Central memory CD8-positive, alpha-beta T cell (primary cell): ENCODE results near the gene C12orf76.
"Not testable (repeated sequence)": the region's sequence is repeated elsewhere in the genome, so short reads cannot be mapped to it uniquely, and the experiment has no call there.

Source experiments
- ATAC-seq: fragments of 150-1000 bp; cut with Tn5 transposase; replicated peaks from 2 replicates; pipeline ENCODE4 v1.10.0; 2022; ENCODE audit warnings: mild to moderate bottlenecking, moderate FRiP score, moderate number of reproducible peaks; ENCODE audit not compliant: poor library complexity, severe bottlenecking; ENCODE audit errors: extremely low read depth
- DNase-seq, 2 donors: peaks; one replicate each; pipeline ENCODE4 v3.0.0; 2021; ENCODE audit warnings: low spot score in 2 of 2
- H3K27ac Mint-ChIP-seq: one replicate; pipeline ENCODE4 v1.8.0; 2022; ENCODE audit warnings: low read depth, mild to moderate bottlenecking, moderate library complexity, mixed read lengths
- H3K27me3 Mint-ChIP-seq: one replicate; pipeline ENCODE4 v1.8.0; 2022; ENCODE audit warnings: mixed read lengths
- H3K36me3 Mint-ChIP-seq: one replicate; pipeline ENCODE4 v1.8.0; 2022; ENCODE audit warnings: mild to moderate bottlenecking, moderate library complexity, mixed read lengths; ENCODE audit not compliant: insufficient read depth
- H3K4me1 Mint-ChIP-seq: one replicate; pipeline ENCODE4 v1.8.0; 2022; ENCODE audit warnings: mixed read lengths
- H3K4me3 Mint-ChIP-seq: one replicate; pipeline ENCODE4 v1.8.0; 2022; ENCODE audit warnings: mild to moderate bottlenecking, moderate library complexity, mixed read lengths
- H3K9me3 Mint-ChIP-seq: one replicate; pipeline ENCODE4 v1.8.0; 2022; ENCODE audit warnings: mixed read lengths

Gene C12orf76

GRCh38 chr12:110074089-110074488 is 25.8 kb upstream of the C12orf76 start:
- H3K9me3 Mint-ChIP-seq: no peaks in the 10 kb centered on the region
- peaks cover 13% of the 10 kb centered on the region for H3K27me3 Mint-ChIP-seq
- no peak overlapping the region for H3K27ac Mint-ChIP-seq
- H3K4me1 Mint-ChIP-seq: peaks cover 19% of the 10 kb centered on the region
- H3K4me3 Mint-ChIP-seq: no peak overlapping the region
- ATAC-seq: no peak
- DNase-seq: no peak
- H3K36me3 Mint-ChIP-seq: peaks cover 2% of the 10 kb centered on the region

- no peak for ATAC-seq
- H3K9me3 Mint-ChIP-seq: no peaks in the 10 kb centered on the region
- no peak for DNase-seq
- peak overlapping the region; percentile 82 for H3K4me3 Mint-ChIP-seq
- no peak overlapping the region for H3K27ac Mint-ChIP-seq
- H3K36me3 Mint-ChIP-seq: no peaks in the 10 kb centered on the region
- H3K4me1 Mint-ChIP-seq: peaks cover 14% of the 10 kb centered on the region
- peaks cover 13% of the 10 kb centered on the region for H3K27me3 Mint-ChIP-seq
Measured at GRCh38 chr12:110073049-110073831, 24.9 kb upstream of the C12orf76 start.

- H3K4me1 Mint-ChIP-seq: peaks cover 14% of the 10 kb centered on the region
- peaks cover 13% of the 10 kb centered on the region for H3K27me3 Mint-ChIP-seq
- not testable (repeated sequence) for ATAC-seq, H3K9me3 Mint-ChIP-seq, H3K27ac Mint-ChIP-seq, DNase-seq, H3K36me3 Mint-ChIP-seq
- peak overlapping the region; percentile 82 for H3K4me3 Mint-ChIP-seq
Measured at GRCh38 chr12:110072636-110073035, 24.3 kb upstream of the C12orf76 start.

- H3K4me1 Mint-ChIP-seq: peaks cover 14% of the 10 kb centered on the region
- no peak overlapping the region for H3K27ac Mint-ChIP-seq
- no peaks in the 10 kb centered on the region for H3K9me3 Mint-ChIP-seq
- no peak overlapping the region for H3K4me3 Mint-ChIP-seq
- no peak for DNase-seq
- no peaks in the 10 kb centered on the region for H3K36me3 Mint-ChIP-seq
- ATAC-seq: no peak
- peaks cover 13% of the 10 kb centered on the region for H3K27me3 Mint-ChIP-seq
Measured at GRCh38 chr12:110071967-110072366, 23.6 kb upstream of the C12orf76 start.

GRCh38 chr12:110071504-110071903 is 23.2 kb upstream of the C12orf76 start:
- no peak for DNase-seq
- no peak overlapping the region for H3K4me3 Mint-ChIP-seq
- H3K4me1 Mint-ChIP-seq: peaks cover 14% of the 10 kb centered on the region
- ATAC-seq: no peak
- no peaks in the 10 kb centered on the region for H3K36me3 Mint-ChIP-seq
- H3K9me3 Mint-ChIP-seq: no peaks in the 10 kb centered on the region
- H3K27ac Mint-ChIP-seq: no peak overlapping the region
- H3K27me3 Mint-ChIP-seq: peaks cover 13% of the 10 kb centered on the region

GRCh38 chr12:110068654-110069053 is 20.3 kb upstream of the C12orf76 start:
- no peak for ATAC-seq
- H3K27me3 Mint-ChIP-seq: peaks cover 25% of the 10 kb centered on the region
- no peak for DNase-seq
- no peaks in the 10 kb centered on the region for H3K36me3 Mint-ChIP-seq
- H3K4me1 Mint-ChIP-seq: peaks cover 9% of the 10 kb centered on the region
- no peak overlapping the region for H3K27ac Mint-ChIP-seq
- no peak overlapping the region for H3K4me3 Mint-ChIP-seq
- no peaks in the 10 kb centered on the region for H3K9me3 Mint-ChIP-seq

- H3K27me3 Mint-ChIP-seq: peaks cover 21% of the 10 kb centered on the region
- H3K4me1 Mint-ChIP-seq, ATAC-seq, DNase-seq, H3K27ac Mint-ChIP-seq, H3K4me3 Mint-ChIP-seq, H3K36me3 Mint-ChIP-seq, H3K9me3 Mint-ChIP-seq: not testable (repeated sequence)
Measured at GRCh38 chr12:110068115-110068514, 19.8 kb upstream of the C12orf76 start.

GRCh38 chr12:110067531-110067930 is 19.2 kb upstream of the C12orf76 start:
- H3K9me3 Mint-ChIP-seq: no peaks in the 10 kb centered on the region
- H3K27ac Mint-ChIP-seq: no peak overlapping the region
- DNase-seq (no peak), ATAC-seq (no peak)
- no peaks in the 10 kb centered on the region for H3K36me3 Mint-ChIP-seq
- peaks cover 17% of the 10 kb centered on the region for H3K27me3 Mint-ChIP-seq
- no peak overlapping the region for H3K4me3 Mint-ChIP-seq
- H3K4me1 Mint-ChIP-seq: no peaks in the 10 kb centered on the region

- H3K4me1 Mint-ChIP-seq: no peaks in the 10 kb centered on the region
- DNase-seq: no peak
- H3K4me3 Mint-ChIP-seq: no peak overlapping the region
- no peaks in the 10 kb centered on the region for H3K9me3 Mint-ChIP-seq
- no peaks in the 10 kb centered on the region for H3K36me3 Mint-ChIP-seq
- no peak overlapping the region for H3K27ac Mint-ChIP-seq
- H3K27me3 Mint-ChIP-seq: peaks cover 12% of the 10 kb centered on the region
- no peak for ATAC-seq
Measured at GRCh38 chr12:110065540-110065939, 17.2 kb upstream of the C12orf76 start.

- H3K9me3 Mint-ChIP-seq: no peaks in the 10 kb centered on the region
- H3K36me3 Mint-ChIP-seq: peaks cover 2% of the 10 kb centered on the region
- H3K4me1 Mint-ChIP-seq: no peaks in the 10 kb centered on the region
- no peak overlapping the region for H3K27ac Mint-ChIP-seq
- no peak overlapping the region for H3K4me3 Mint-ChIP-seq
- H3K27me3 Mint-ChIP-seq: peaks cover 12% of the 10 kb centered on the region
- ATAC-seq (no peak), DNase-seq (no peak)
Measured at GRCh38 chr12:110062241-110062640, 13.9 kb upstream of the C12orf76 start.

GRCh38 chr12:110059651-110060000 is 11.3 kb upstream of the C12orf76 start:
- no peak for ATAC-seq
- Mint-ChIP-seq H3K9me3 (no peaks in the 10 kb centered on the region), H3K36me3 (peaks cover 2% of the 10 kb centered on the region), H3K4me3 (no peak overlapping the region), H3K27me3 (peaks cover 7% of the 10 kb centered on the region), H3K4me1 (no peaks in the 10 kb centered on the region), H3K27ac (no peak overlapping the region)
- DNase-seq: no peak

- ATAC-seq: no peak
- H3K27me3 Mint-ChIP-seq: peaks cover 7% of the 10 kb centered on the region
- H3K36me3 Mint-ChIP-seq: peaks cover 2% of the 10 kb centered on the region
- no peaks in the 10 kb centered on the region for H3K4me1 Mint-ChIP-seq
- no peak overlapping the region for H3K4me3 Mint-ChIP-seq
- no peak for DNase-seq
- no peak overlapping the region for H3K27ac Mint-ChIP-seq
- no peaks in the 10 kb centered on the region for H3K9me3 Mint-ChIP-seq
Measured at GRCh38 chr12:110058875-110059615, 10.7 kb upstream of the C12orf76 start.

- not testable (repeated sequence) for H3K9me3 Mint-ChIP-seq, H3K27me3 Mint-ChIP-seq, H3K4me3 Mint-ChIP-seq, H3K27ac Mint-ChIP-seq, H3K4me1 Mint-ChIP-seq, ATAC-seq, H3K36me3 Mint-ChIP-seq, DNase-seq
Measured at GRCh38 chr12:110056643-110057042, 8.3 kb upstream of the C12orf76 start.
